Adrenal gland (tissue), 5 donors: ENCODE data around the gene SUFU.

Experiments
- CTCF ChIP-seq, 6 experiments: fragments of 450-650 bp in 4 of 6; fragments of 200-600 bp in 2 of 6; sonication (generic) in 1 of 6; IDR thresholded peaks; 1 replicate in 5 of 6; 2 replicates in 1 of 6; pipeline versions ENCODE4 v1.5.1 to v1.8.0; 2016 to 2021; ENCODE audit warnings: antibody characterized with exemption in 6 of 6, mild to moderate bottlenecking in 2 of 6, moderate library complexity in 1 of 6
- POLR2A ChIP-seq, 2 donors: fragments of 450-650 bp; IDR thresholded peaks; one replicate each; pipeline ENCODE4 v1.6.1; 2017; ENCODE audit warnings: antibody characterized with exemption in 2 of 2, mild to moderate bottlenecking in 2 of 2, moderate library complexity in 1 of 2
- donor health status: DM: no; HTN: no; CAD: no.

- TF ChIP-seq POLR2A (IDR thresholded peaks at IDR 0.05) = no peak
- TF ChIP-seq CTCF (IDR thresholded peaks at IDR 0.05) = no peak
Observed at GRCh38 chr10:102600816-102601215, 97.0 kb downstream of the SUFU start.
